Transverse colon (tissue), 4 donors: ENCODE results near the gene MMEL1. TPM values are rescaled to one million over a fixed set of nuclear protein-coding genes. Genes with fewer than 3 reads are reported as not detected.
"Not testable (repeated sequence)": the region's sequence is repeated elsewhere in the genome, so short reads cannot be mapped to it uniquely, and the experiment has no call there.

Experiments used
- DNase-seq: peaks from one replicate; pipeline ENCODE4 v3.0.0-alpha.2; 2019
- H3K27ac ChIP-seq, 4 donors: fragments of 200-600 bp; sonication (generic); 2 replicates each; pipeline ENCODE4 v1.5.1; 2016 to 2018; ENCODE audit warnings: inconsistent platforms in 4 of 4
- H3K27me3 ChIP-seq: fragments of 200-600 bp; sonication (generic); 2 replicates; pipeline ENCODE4 v1.5.1; 2017; ENCODE audit warnings: inconsistent platforms
- H3K36me3 ChIP-seq, 4 donors: fragments of 200-600 bp; sonication (generic); 2 replicates each; pipeline ENCODE4 v1.5.1; 2017 to 2019; ENCODE audit warnings: inconsistent platforms in 4 of 4
- H3K4me1 ChIP-seq, 4 donors: fragments of 200-600 bp; sonication (generic); 2 replicates each; pipeline ENCODE4 v1.5.1; 2017 to 2020; ENCODE audit warnings: inconsistent platforms in 4 of 4
- H3K4me3 ChIP-seq, 4 donors: fragments of 200-600 bp; sonication (generic); 1 replicate in 1 of 4; 2 replicates in 3 of 4; pipeline versions ENCODE4 v1.5.1 to v1.6.1; 2017 to 2019; ENCODE audit warnings: inconsistent platforms in 4 of 4
- H3K9me3 ChIP-seq, 2 donors: fragments of 200-600 bp; sonication (generic); 2 replicates each; pipeline ENCODE4 v1.5.1; 2017 to 2019; ENCODE audit warnings: inconsistent platforms in 2 of 2
- EP300 ChIP-seq: sonication (generic); formaldehyde crosslinking; IDR thresholded peaks from one replicate; pipeline ENCODE4 v1.6.1; 2017; ENCODE audit warnings: antibody characterized with exemption, low read depth
- POLR2A ChIP-seq: fragments of 450-650 bp; IDR thresholded peaks from one replicate; pipeline ENCODE4 v1.6.1; 2016; ENCODE audit warnings: antibody characterized with exemption, mild to moderate bottlenecking, moderate library complexity
- POLR2AphosphoS5 ChIP-seq, 3 donors: sonication (generic); formaldehyde crosslinking; IDR thresholded peaks; one replicate each; pipeline ENCODE4 v1.6.1; 2016; ENCODE audit warnings: antibody characterized with exemption in 3 of 3
- WGBS, 2 donors: methylation state at CpG; one replicate each; pipeline ENCODE4 v1.1.5; 2018; ENCODE audit warnings: low coverage in 1 of 2; 5-methylcytosine and 5-hydroxymethylcytosine counted together
- in situ Hi-C, 4 donors: fragments of 200-750 bp; cut with MboI; loops; one replicate each; pipeline versions ENCODE4 v1.15.0 to v1.15.1; 2017; ENCODE audit warnings: low sequenced_read_pairs in 3 of 4, low pct_ligation_motif_present in 1 of 4, low pct_unique_long_range_greater_than_20kb in 1 of 4
- intact Hi-C: fragments of 100-400 bp; cut with DNase I; formaldehyde crosslinking; loops from one replicate; pipeline ENCODE4 v1.15.1; 2023; ENCODE audit warnings: low total_unique reads
- total RNA-seq, 4 donors: library from RNA; depleted of rRNA; stranded (reverse); fragments of >200 nt; gene quantifications; one replicate each; pipeline ENCODE4 v1.1.0, GENCODE V29; 2016
- TF ChIP-seq, protein P1 (sequence below), 5 experiments: fragments of 200-600 bp in 3 of 5; fragments of 450-650 bp in 2 of 5; sonication (generic) in 3 of 5; IDR thresholded peaks; 1 replicate in 2 of 5; 2 replicates in 3 of 5; pipeline ENCODE4 v1.5.1; 2016 to 2017; ENCODE audit warnings: antibody characterized with exemption in 5 of 5, inconsistent platforms in 3 of 5, mild to moderate bottlenecking in 2 of 5, moderate library complexity in 1 of 5

Gene MMEL1
- total RNA-seq, 4 donors from 2014 or later: 10.5 to 16.7 (median 12.4) TPM; not detected in 1

DNA sequence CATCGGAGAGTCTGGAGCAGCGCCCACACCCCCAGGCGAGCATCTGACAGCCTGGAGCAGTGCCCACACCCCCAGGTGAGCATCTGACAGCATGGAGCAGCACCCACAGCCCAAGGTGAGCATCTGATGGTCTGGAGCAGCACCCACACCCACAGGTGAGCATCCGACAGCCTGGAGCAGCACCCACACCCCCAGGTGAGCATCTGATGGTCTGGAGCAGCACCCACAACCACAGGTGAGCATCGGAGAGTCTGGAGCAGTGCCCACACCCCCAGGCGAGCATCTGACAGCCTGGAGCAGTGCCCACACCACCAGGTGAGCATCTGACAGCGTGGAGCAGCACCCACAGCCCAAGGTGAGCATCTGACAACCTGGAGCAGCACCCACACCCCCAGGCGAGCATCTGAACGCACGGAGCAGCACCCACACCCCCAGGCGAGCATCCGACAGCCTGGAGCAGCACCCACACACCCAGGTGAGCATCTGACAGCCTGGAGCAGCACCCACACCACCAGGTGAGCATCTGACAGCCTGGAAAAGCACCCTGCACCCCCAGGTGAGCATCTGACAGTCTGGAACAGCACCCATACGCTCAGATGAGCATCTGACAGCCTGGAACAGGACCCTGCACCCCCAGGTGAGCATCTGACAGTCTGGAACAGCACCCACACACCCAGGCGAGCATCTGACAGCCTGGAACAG, 21.1 kb upstream of the MMEL1 start:
- H3K27ac ChIP-seq, H3K9me3 ChIP-seq, H3K4me1 ChIP-seq, H3K4me3 ChIP-seq, H3K27me3 ChIP-seq, H3K36me3 ChIP-seq, in situ Hi-C loops, intact Hi-C loops: not testable (repeated sequence)
- DNase-seq: peak; percentile 45
- 33 to 37% methylated on average over 14 of the region's 14 CpGs for WGBS, 2 donors

DNA sequence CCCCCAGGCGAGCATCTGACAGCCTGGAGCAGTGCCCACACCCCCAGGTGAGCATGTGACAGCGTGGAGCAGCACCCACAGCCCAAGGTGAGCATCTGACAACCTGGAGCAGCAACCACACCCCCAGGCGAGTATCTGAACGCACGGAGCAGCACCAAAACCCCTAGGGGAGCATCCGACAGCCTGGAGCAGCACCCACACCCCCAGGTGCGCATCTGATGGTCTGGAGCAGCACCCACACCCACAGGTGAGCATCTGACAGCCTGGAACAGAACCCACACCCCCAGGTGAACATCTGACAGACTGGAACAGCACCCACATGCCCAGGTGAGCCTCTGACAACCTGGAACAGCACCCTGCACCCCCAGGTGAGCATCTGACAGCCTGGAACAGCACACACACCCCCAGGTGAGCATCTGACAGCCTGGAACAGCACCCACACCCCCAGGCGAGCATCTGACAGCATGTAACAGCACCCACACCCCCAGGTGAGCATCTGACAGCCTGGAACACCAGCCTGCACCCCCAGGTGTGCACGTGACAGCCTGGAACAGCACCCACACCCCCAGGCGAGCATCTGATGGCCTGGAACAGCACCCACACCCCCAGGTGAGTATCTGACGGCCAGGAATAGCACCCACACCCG, 20.2 kb upstream of the MMEL1 start:
- DNase-seq, H3K9me3 ChIP-seq, intact Hi-C loops, H3K27me3 ChIP-seq, H3K27ac ChIP-seq, H3K36me3 ChIP-seq, H3K4me1 ChIP-seq, H3K4me3 ChIP-seq, in situ Hi-C loops: not testable (repeated sequence)
- WGBS, 2 donors: 27 to 40% methylated on average over 6 to 12 of the region's 12 CpGs

DNA sequence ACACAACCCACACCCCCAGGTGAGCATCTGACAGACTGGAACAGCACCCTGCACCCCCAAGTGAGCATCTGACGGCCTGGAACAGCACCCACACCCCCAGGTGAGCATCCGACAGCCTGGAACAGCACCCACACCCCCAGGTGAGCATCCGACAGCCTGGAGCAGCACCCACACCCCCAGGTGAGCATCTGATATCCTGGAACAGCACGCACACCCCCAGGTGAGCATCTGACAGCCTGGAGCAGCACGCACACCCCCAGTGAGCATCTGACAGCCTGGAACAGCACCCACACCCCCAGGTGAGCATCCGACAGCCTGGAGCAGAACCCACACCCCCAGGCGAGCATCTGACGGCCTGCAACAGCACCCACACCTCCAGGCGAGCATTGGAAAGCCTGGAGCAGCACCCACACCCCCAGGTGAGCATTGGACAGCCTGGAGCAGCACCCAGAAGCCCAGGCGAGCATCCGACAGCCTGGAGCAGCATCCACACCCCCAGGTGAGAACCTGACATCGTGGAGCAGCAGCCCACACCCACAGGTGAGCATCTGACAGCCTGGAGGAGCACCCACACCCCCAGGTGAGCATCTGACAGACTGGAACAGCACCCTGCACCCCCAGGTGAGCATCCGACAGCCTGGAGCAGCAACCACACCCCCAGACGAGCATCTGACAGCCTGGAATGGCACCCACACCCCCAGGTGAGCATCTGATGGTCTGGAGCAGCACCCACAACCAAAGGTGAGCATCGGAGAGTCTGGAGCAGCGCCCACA, 19.5 kb upstream of the MMEL1 start:
- intact Hi-C loops, H3K27me3 ChIP-seq, in situ Hi-C loops, H3K36me3 ChIP-seq, H3K4me3 ChIP-seq, H3K4me1 ChIP-seq, H3K27ac ChIP-seq, H3K9me3 ChIP-seq, DNase-seq: not testable (repeated sequence)
- 29 to 33% methylated on average over 14 to 16 of the region's 16 CpGs for WGBS, 2 donors

DNA sequence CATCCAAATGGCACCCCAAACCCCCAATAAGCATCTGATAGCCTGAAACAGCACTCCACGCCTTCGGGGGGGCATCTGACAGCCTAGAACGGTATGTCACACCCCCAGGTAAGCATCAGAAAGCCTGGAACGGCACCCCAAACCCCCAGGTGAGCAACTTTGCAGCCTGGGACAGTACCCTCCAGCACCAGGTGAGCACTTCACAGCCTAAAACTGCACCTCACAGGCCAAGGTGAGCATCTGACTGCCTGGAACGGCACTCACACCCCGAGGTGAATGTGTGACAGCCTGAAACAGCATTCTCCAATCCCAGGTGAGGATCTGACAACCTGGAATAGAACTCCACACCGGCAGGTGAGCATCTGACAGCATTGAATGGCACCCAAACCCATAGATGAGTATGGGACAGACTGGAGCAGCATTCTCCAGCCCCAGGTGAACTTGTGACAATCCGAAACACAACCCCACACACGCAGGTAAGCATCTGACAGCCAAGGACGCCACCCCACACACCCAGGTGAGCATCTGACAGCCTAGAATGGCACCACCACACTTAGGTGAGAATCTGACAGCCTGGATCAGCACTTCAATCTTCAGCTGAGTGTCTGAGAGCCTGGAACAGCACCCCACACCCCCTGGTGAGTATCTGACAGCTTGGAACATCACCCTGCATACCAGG, 18.3 kb upstream of the MMEL1 start:
- TF ChIP-seq, protein P1, sequence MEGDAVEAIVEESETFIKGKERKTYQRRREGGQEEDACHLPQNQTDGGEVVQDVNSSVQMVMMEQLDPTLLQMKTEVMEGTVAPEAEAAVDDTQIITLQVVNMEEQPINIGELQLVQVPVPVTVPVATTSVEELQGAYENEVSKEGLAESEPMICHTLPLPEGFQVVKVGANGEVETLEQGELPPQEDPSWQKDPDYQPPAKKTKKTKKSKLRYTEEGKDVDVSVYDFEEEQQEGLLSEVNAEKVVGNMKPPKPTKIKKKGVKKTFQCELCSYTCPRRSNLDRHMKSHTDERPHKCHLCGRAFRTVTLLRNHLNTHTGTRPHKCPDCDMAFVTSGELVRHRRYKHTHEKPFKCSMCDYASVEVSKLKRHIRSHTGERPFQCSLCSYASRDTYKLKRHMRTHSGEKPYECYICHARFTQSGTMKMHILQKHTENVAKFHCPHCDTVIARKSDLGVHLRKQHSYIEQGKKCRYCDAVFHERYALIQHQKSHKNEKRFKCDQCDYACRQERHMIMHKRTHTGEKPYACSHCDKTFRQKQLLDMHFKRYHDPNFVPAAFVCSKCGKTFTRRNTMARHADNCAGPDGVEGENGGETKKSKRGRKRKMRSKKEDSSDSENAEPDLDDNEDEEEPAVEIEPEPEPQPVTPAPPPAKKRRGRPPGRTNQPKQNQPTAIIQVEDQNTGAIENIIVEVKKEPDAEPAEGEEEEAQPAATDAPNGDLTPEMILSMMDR (IDR thresholded peaks at IDR 0.05): no peak
- no peak for TF ChIP-seq POLR2A
- 39% methylated on average over 10 of the region's 10 CpGs; no CpG with 5 or more reads in 1 of the 2 donors for WGBS, 2 donors
- H3K27me3 ChIP-seq: no peaks in the 10 kb centered on the region
- H3K36me3 ChIP-seq: no peaks in the 10 kb centered on the region
- intact Hi-C loops (no loop called here), in situ Hi-C loops (no loop called here)
- H3K27ac ChIP-seq: no peak overlapping the region
- no peak overlapping the region for H3K4me3 ChIP-seq
- H3K4me1 ChIP-seq: no peaks in the 10 kb centered on the region
- no peak for DNase-seq
- H3K9me3 ChIP-seq: peaks cover 9 to 16% of the 10 kb centered on the region in 2 donors

DNA sequence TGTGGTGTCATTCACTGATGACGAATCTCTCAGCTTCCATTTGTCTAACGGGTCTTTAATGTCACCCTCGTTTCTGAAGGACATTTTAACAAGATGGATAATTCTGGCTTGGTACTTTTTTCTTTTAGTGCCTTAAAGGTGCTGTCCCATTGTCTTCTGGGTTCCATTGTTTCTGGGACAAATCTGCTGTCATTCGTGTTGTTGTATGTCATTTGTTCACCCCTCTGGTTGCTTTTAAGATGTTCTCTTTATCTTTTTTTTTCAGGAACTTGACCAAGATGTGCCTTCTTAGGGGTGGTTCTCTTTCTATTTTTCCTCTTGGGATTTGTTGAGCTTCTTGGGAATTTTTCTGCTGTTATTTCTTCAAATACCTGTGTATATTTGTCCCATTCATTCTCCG, 14.0 kb upstream of the MMEL1 start:
- Histone ChIP-seq H3K27ac (no peak overlapping the region), H3K36me3 (no peaks in the 10 kb centered on the region), H3K4me3 (no peak overlapping the region), H3K27me3 (no peaks in the 10 kb centered on the region), H3K9me3 (peaks cover 9 to 16% of the 10 kb centered on the region in 2 donors), H3K4me1 (peaks cover 5 to 15% (median 13%) of the 10 kb centered on the region in 4 donors)
- no peak for DNase-seq
- in situ Hi-C loops: loop anchor here in 2 of 4 donors (10.0 to 25.0 kb wide), 2 partner anchors 232 to 235 kb away; partner anchors contain the start of gene PEX10 (in 2 of the 2)
- 61 to 77% methylated on average over 4 to 5 of the region's 5 CpGs for WGBS, 2 donors
- intact Hi-C loops: no loop called here
- TF ChIP-seq, protein P1 (IDR thresholded peaks at IDR 0.05): no peak
- no peak for TF ChIP-seq POLR2A
- TF ChIP-seq POLR2AphosphoS5 (IDR thresholded peaks at IDR 0.05): no peak
- no peak for TF ChIP-seq EP300
